T47D (cell line): Measurements from ENCODE around the gene KCNT1.

Experiments used
- DNase-seq, 2 experiments: peaks; one replicate each; pipeline versions ENCODE4 v3.0.0 to v3.0.0-alpha.2; 2011 to 2012; ENCODE audit warnings: low read depth in 1 of 2, low spot score in 1 of 2
- JUND ChIP-seq: IDR thresholded peaks from 2 replicates; pipeline ENCODE4 v1.6.1; 2012; ENCODE audit warnings: low read depth
- in situ Hi-C: cut with HindIII; loops from 2 replicates; pipeline ENCODE4 v1.10.0; 2016; ENCODE audit warnings: low sequenced_read_pairs, low pct_unique_long_range_greater_than_20kb

The KCNT1 gene

GRCh38 chr9:135697226-135697625, 4.8 kb upstream of the KCNT1 start:
- in situ Hi-C loops, result no loop called here
- no peak for TF ChIP-seq JUND
- DNase-seq, result no peak

GRCh38 chr9:135698236-135698635, 3.7 kb upstream of the KCNT1 start:
- DNase-seq, result no peak
- no peak for TF ChIP-seq JUND
- in situ Hi-C loops, result no loop called here

- in situ Hi-C loops, result no loop called here
- no peak for DNase-seq
- no peak for TF ChIP-seq JUND
Measured at GRCh38 chr9:135698767-135699166, 3.2 kb upstream of the KCNT1 start.

- in situ Hi-C loops, result no loop called here
- DNase-seq, result no peak
- no peak for TF ChIP-seq JUND
Measured at GRCh38 chr9:135699440-135699839, 2.5 kb upstream of the KCNT1 start, which contains the start of gene SOHLH1. Gene SOHLH1 (minus strand): TSS chr9:135699481. CDS start chr9:135699467, 14 bp downstream.

GRCh38 chr9:135700525-135700924, 1.5 kb upstream of the KCNT1 start:
- no peak for TF ChIP-seq JUND
- peak in 1 of 2 experiments; percentile 25 for DNase-seq
- in situ Hi-C loops, result no loop called here

GRCh38 chr9:135701067-135701958, 672 bp upstream of the KCNT1 start:
- DNase-seq, result no peak
- no peak for TF ChIP-seq JUND
- in situ Hi-C loops, result no loop called here

- in situ Hi-C loops, result no loop called here
- no peak for DNase-seq
- TF ChIP-seq JUND, result no peak
Measured at GRCh38 chr9:135703726-135704125, 1.7 kb downstream of the KCNT1 start.

GRCh38 chr9:135704483-135704882, 2.5 kb downstream of the KCNT1 start:
- DNase-seq, result no peak
- in situ Hi-C loops, result no loop called here
- no peak for TF ChIP-seq JUND

- in situ Hi-C loops, result no loop called here
- no peak for TF ChIP-seq JUND
- no peak for DNase-seq
Measured at GRCh38 chr9:135705376-135705775, 3.4 kb downstream of the KCNT1 start.

- TF ChIP-seq JUND, result no peak
- DNase-seq, result no peak
- in situ Hi-C loops, result no loop called here
Measured at GRCh38 chr9:135706288-135706687, 4.3 kb downstream of the KCNT1 start.

- DNase-seq, result no peak
- in situ Hi-C loops, result no loop called here
- no peak for TF ChIP-seq JUND
Measured at GRCh38 chr9:135707252-135708138, 5.5 kb downstream of the KCNT1 start.

GRCh38 chr9:135708164-135708563, 6.2 kb downstream of the KCNT1 start:
- in situ Hi-C loops, result no loop called here
- no peak for TF ChIP-seq JUND
- no peak for DNase-seq

- in situ Hi-C loops, result no loop called here
- no peak for DNase-seq
Measured at GRCh38 chr9:135711391-135711790, 9.4 kb downstream of the KCNT1 start.

More at GRCh38 chr9:135711391-135711790, 9.4 kb downstream of the KCNT1 start:
- TF ChIP-seq JUND, result no peak
